IMR-90 (cell line): ENCODE measurements around the gene ZCWPW1.

Source experiments
- BHLHE40 ChIP-seq: fragments of 150-350 bp; IDR thresholded peaks from 2 replicates; pipeline ENCODE4 v1.6.1; 2016; ENCODE audit warnings: mild to moderate bottlenecking, low read depth, low read length
- CEBPB ChIP-seq: IDR thresholded peaks from 2 replicates; pipeline ENCODE4 v1.6.1; 2012; ENCODE audit warnings: low read depth, low read length, improper control_type of control experiment
- ELK1 ChIP-seq: fragments of 150-350 bp; IDR thresholded peaks from 2 replicates; pipeline ENCODE4 v1.6.1; 2016; ENCODE audit warnings: low read depth, mild to moderate bottlenecking, low read length, moderate library complexity, borderline replicate concordance
- MAZ ChIP-seq: IDR thresholded peaks from 2 replicates; pipeline ENCODE4 v1.6.1; 2012; ENCODE audit warnings: low read depth, mild to moderate bottlenecking, low read length, improper control_type of control experiment, moderate library complexity, borderline replicate concordance
- MXI1 ChIP-seq: IDR thresholded peaks from 2 replicates; pipeline ENCODE4 v1.6.1; 2012; ENCODE audit warnings: low read depth, mild to moderate bottlenecking, low read length, moderate library complexity, borderline replicate concordance
- NFE2L2 ChIP-seq: fragments of 150-350 bp; IDR thresholded peaks from 2 replicates; pipeline ENCODE4 v1.6.1; 2016; ENCODE audit warnings: low read depth, mild to moderate bottlenecking, low read length
- POLR2A ChIP-seq: IDR thresholded peaks from 2 replicates; pipeline ENCODE4 v1.6.1; 2012; ENCODE audit warnings: mild to moderate bottlenecking, low read depth, low read length
- RAD21 ChIP-seq: IDR thresholded peaks from 2 replicates; pipeline ENCODE4 v1.6.1; 2012; ENCODE audit warnings: low read length, improper control_type of control experiment
- RCOR1 ChIP-seq: IDR thresholded peaks from 2 replicates; pipeline ENCODE4 v1.6.1; 2012; ENCODE audit warnings: mild to moderate bottlenecking, low read length, improper control_type of control experiment; ENCODE audit not compliant: insufficient replicate concordance
- RFX5 ChIP-seq: IDR thresholded peaks from 2 replicates; pipeline ENCODE4 v1.8.0; 2012; ENCODE audit warnings: low read depth, mild to moderate bottlenecking, low read length, moderate library complexity
- SMC3 ChIP-seq: fragments of 150-350 bp; IDR thresholded peaks from 2 replicates; pipeline ENCODE4 v1.6.1; 2016; ENCODE audit warnings: low read depth, mild to moderate bottlenecking, antibody characterized with exemption, low read length, moderate library complexity
- TF ChIP-seq, protein P1 (sequence below): conservative IDR thresholded peaks from 2 replicates; pipeline ENCODE4 v1.5.1; 2012; ENCODE audit warnings: mild to moderate bottlenecking, low read depth, low read length, improper control_type of control experiment

DNA sequence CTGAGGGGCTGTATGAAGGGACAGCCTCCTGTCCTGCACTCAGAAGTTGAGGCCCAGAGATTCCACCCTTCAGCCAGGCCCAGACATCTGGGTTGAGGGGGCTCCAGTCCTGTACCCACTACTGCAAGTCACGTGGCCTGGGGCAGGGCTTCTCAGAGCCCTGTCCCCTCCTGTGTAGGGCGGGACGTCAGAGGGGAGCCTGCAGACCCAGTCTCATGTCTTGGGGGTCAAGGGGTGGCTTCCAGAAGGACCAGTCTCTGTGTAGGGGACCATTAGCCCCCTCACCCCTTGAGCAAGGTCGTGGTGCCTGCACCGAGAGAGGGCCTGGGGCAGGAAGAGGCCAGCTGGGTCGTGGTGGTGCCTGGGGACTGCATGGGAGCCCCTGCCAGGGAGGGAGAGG is 55.8 kb downstream of the ZCWPW1 start:
- TF ChIP-seq, protein P1, sequence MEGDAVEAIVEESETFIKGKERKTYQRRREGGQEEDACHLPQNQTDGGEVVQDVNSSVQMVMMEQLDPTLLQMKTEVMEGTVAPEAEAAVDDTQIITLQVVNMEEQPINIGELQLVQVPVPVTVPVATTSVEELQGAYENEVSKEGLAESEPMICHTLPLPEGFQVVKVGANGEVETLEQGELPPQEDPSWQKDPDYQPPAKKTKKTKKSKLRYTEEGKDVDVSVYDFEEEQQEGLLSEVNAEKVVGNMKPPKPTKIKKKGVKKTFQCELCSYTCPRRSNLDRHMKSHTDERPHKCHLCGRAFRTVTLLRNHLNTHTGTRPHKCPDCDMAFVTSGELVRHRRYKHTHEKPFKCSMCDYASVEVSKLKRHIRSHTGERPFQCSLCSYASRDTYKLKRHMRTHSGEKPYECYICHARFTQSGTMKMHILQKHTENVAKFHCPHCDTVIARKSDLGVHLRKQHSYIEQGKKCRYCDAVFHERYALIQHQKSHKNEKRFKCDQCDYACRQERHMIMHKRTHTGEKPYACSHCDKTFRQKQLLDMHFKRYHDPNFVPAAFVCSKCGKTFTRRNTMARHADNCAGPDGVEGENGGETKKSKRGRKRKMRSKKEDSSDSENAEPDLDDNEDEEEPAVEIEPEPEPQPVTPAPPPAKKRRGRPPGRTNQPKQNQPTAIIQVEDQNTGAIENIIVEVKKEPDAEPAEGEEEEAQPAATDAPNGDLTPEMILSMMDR = no peak
- TF ChIP-seq POLR2A = no peak
- TF ChIP-seq RAD21 = no peak
- TF ChIP-seq RCOR1 = no peak
- no peak for TF ChIP-seq BHLHE40
- TF ChIP-seq ELK1 = no peak
- TF ChIP-seq MXI1 = no peak
- TF ChIP-seq SMC3 = no peak
- TF ChIP-seq CEBPB = no peak
- no peak for TF ChIP-seq RFX5
- TF ChIP-seq NFE2L2 = no peak
- no peak for TF ChIP-seq MAZ
